ENCODE data around the gene TMEM183A. TPM values are rescaled to one million over a fixed set of nuclear protein-coding genes. Genes with fewer than 3 reads are reported as not detected.

TMEM183A gene
- total and polyA plus RNA-seq, 9 of the 15 experiments (the other 6 are each of a cell fraction or from before 2014, with no cell fraction given) = 23.4 to 190 (median 124) TPM

DNA sequence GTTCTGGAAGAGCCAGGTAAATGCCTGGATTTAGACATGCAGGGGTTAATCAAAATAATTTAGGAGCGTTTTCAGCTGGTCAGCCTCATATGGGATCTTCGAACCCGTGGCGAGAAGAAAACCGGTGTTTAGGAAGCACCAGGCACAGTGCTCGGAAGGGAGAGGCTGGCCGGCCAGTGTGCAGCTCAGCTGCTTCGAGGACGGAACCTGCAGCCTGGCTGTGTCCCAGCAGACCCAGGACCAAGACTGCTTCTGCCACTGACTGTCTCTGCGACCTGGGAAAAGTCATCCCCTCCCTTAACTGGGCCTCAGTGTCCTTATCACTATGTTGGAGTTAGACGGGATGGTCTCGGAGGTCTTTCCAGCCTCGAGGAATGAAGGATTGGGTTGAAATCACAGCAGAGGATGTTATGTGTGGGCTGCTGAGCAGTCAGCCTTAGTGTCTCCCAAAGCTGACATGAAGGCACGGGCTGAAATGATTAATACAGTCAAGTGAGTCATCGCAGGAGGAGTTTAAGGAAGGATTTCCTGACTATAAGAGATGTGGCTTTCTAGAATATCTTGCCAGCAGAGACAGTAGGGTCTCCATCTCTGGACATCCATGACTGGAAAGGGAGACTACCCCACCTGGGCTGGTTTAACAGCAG, 39.9 kb downstream of the TMEM183A start (continued):
- TF ChIP-seq SAFB2 (IDR thresholded peaks at IDR 0.05; ENCODE audit: borderline replicate concordance, low read depth, low read length, severe bottlenecking) = no peak
- no peak for TF ChIP-seq MED1 (CRISPR knock-in tag; IDR thresholded peaks at IDR 0.05; ENCODE audit: borderline replicate concordance)
- TF ChIP-seq ZNF175 (CRISPR knock-in tag; IDR thresholded peaks at IDR 0.05; ENCODE audit: low read depth) = no peak
- no peak for TF ChIP-seq ARID1B (IDR thresholded peaks at IDR 0.05)
- no peak for TF ChIP-seq RBM34 (IDR thresholded peaks at IDR 0.05; ENCODE audit: borderline replicate concordance, insufficient read depth, low read length)
- TF ChIP-seq CBX8 (IDR thresholded peaks at IDR 0.05; ENCODE audit: borderline replicate concordance, extremely low read depth, low read depth, low read length, poor library complexity, severe bottlenecking) = no peak
- TF ChIP-seq MNT (conservative IDR thresholded peaks at IDR 0.05) = no peak
- no peak for TF ChIP-seq ZBTB49 (CRISPR knock-in tag; IDR thresholded peaks at IDR 0.05; ENCODE audit: borderline replicate concordance)
- peak; percentile 94 for TF ChIP-seq BHLHE40 (IDR thresholded peaks at IDR 0.05; ENCODE audit: low read length)
- no peak for TF ChIP-seq PRPF4 (IDR thresholded peaks at IDR 0.05; ENCODE audit: insufficient read depth, low read depth, low read length, poor library complexity, severe bottlenecking)
- TF ChIP-seq LEF1 (IDR thresholded peaks at IDR 0.05) = no peak
- TF ChIP-seq ZNF766 (CRISPR knock-in tag; conservative IDR thresholded peaks at IDR 0.05) = no peak
- no peak for TF ChIP-seq PBX2 (CRISPR knock-in tag; IDR thresholded peaks at IDR 0.05; ENCODE audit: low read depth)
- TF ChIP-seq PBX2 (tag; conservative IDR thresholded peaks at IDR 0.05; ENCODE audit: low read depth) = peak; percentile 83
- TF ChIP-seq, protein P1, sequence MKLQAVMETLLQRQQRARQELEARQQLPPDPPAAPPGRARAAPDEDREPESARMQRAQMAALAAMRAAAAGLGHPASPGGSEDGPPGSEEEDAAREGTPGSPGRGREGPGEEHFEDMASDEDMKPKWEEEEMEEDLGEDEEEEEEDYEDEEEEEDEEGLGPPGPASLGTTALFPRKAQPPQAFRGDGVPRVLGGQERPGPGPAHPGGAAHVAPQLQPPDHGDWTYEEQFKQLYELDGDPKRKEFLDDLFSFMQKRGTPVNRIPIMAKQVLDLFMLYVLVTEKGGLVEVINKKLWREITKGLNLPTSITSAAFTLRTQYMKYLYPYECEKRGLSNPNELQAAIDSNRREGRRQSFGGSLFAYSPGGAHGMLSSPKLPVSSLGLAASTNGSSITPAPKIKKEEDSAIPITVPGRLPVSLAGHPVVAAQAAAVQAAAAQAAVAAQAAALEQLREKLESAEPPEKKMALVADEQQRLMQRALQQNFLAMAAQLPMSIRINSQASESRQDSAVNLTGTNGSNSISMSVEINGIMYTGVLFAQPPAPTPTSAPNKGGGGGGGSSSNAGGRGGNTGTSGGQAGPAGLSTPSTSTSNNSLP (IDR thresholded peaks at IDR 0.05; ENCODE audit: borderline replicate concordance, low read depth, low read length) = no peak
- TF ChIP-seq ZNF445 (CRISPR knock-in tag; IDR thresholded peaks at IDR 0.05; ENCODE audit: low read depth) = no peak
- no peak for TF ChIP-seq E2F3 (CRISPR knock-in tag; IDR thresholded peaks at IDR 0.05)
